Activated CD4-positive, alpha-beta T cell treated with anti-CD3 and anti-CD28 coated beads, Interleukin-2, Interleukin-4, amounts not matched to agents 100 ng/mL and 50 ng/mL, durations not matched to agents 16 hours and 8 hours (primary cell): ENCODE results near the gene SBF2.
A peak's percentile ranks its signal among the peaks of the same experiment; 100 is the strongest.

ENCODE experiments used
- DNase-seq: peaks from one replicate; pipeline ENCODE4 v3.0.0-alpha.2; 2020; ENCODE audit warnings: low spot score

The SBF2 gene

GRCh38 chr11:9896902-9897301 is 397.1 kb downstream of the SBF2 start:
- no peak for DNase-seq

- peak; percentile 38 for DNase-seq
Observed at GRCh38 chr11:9895006-9895405, 399.0 kb downstream of the SBF2 start.

GRCh38 chr11:9893474-9893873 is 400.5 kb downstream of the SBF2 start:
- no peak for DNase-seq

GRCh38 chr11:9888938-9889337 is 405.1 kb downstream of the SBF2 start:
- DNase-seq, result no peak

GRCh38 chr11:9887472-9887871 is 406.5 kb downstream of the SBF2 start:
- DNase-seq, result no peak

GRCh38 chr11:9886595-9886994 is 407.4 kb downstream of the SBF2 start:
- DNase-seq, result no peak

GRCh38 chr11:9884601-9885000 is 409.4 kb downstream of the SBF2 start:
- no peak for DNase-seq

- DNase-seq, result no peak
Observed at GRCh38 chr11:9880657-9881056, 413.4 kb downstream of the SBF2 start.

GRCh38 chr11:9878936-9879335 is 415.1 kb downstream of the SBF2 start:
- DNase-seq, result no peak

- DNase-seq, result no peak
Observed at GRCh38 chr11:9876331-9876730, 417.7 kb downstream of the SBF2 start.

- DNase-seq, result no peak
Observed at GRCh38 chr11:9875862-9876261, 418.2 kb downstream of the SBF2 start.

GRCh38 chr11:9875399-9875798 is 418.6 kb downstream of the SBF2 start:
- DNase-seq, result no peak

- no peak for DNase-seq
Observed at GRCh38 chr11:9874466-9874865, 419.6 kb downstream of the SBF2 start.

- DNase-seq, result no peak
Observed at GRCh38 chr11:9868641-9869040, 425.4 kb downstream of the SBF2 start.

- no peak for DNase-seq
Observed at GRCh38 chr11:9862981-9863380, 431.0 kb downstream of the SBF2 start.

- DNase-seq, result peak; percentile 65
Observed at GRCh38 chr11:9861860-9862725, 431.9 kb downstream of the SBF2 start.

GRCh38 chr11:9859554-9860305 is 434.3 kb downstream of the SBF2 start:
- DNase-seq, result no peak

- peak; percentile 11 for DNase-seq
Observed at GRCh38 chr11:9858822-9859221, 435.2 kb downstream of the SBF2 start.

GRCh38 chr11:9858218-9858617 is 435.8 kb downstream of the SBF2 start:
- no peak for DNase-seq

GRCh38 chr11:9855579-9856287 is 438.3 kb downstream of the SBF2 start:
- no peak for DNase-seq

GRCh38 chr11:9853929-9854552 is 440.0 kb downstream of the SBF2 start:
- DNase-seq, result no peak

- no peak for DNase-seq
Observed at GRCh38 chr11:9852465-9852864, 441.6 kb downstream of the SBF2 start.
